GM19025 (cell line): Measurements from ENCODE around the gene PPM1B.
"Not testable (repeated sequence)": the region's sequence is repeated elsewhere in the genome, so short reads cannot be mapped to it uniquely, and the experiment has no call there.

Source experiments
- ATAC-seq: cut with Tn5 transposase; IDR thresholded peaks from one replicate; pipeline ENCODE4 v1.9.1; 2021; ENCODE audit warnings: mild to moderate bottlenecking, low read depth, moderate library complexity; ENCODE audit not compliant: unreplicated experiment

PPM1B gene

GRCh38 chr2:44155666-44156446 is 12.8 kb upstream of the PPM1B start:
- no peak for ATAC-seq

DNA sequence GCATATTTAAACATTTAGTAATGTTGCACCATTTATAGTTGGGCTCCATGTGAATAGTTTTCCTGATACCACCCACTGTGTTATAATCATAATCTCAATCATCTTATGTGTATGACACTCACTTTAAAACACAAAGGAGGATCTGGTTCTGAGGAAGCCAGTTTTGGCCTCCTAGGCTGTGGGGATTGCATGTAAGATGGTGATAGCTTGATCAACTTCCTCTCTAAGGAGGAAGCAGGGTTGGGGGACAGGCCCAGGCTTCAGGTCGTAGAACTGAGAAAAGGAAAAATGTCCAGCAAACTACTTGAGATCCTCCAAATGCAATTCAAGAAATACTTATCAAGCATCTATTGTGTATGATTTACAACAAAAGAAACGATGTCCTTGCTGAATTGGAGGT is 4.9 kb upstream of the PPM1B start:
- ATAC-seq, result no peak

DNA sequence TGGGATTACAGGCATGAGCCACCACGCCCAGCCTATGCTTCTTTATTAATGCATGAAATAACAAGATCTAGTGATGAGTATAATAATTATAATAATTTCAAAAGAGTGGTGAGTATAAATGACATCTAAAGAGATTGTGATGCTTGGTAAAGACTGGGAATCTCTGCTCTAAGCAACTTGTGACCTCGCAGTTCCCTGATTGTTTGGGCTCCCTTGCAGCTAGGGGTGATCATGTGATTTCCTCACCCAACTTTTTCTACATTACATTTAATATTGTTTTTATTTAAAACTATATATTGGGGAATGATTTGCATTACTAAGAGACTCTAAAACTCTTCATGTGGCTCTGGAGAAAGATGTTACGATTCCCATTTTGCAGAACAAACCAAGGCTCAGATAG is 4.1 kb upstream of the PPM1B start:
- no peak for ATAC-seq

GRCh38 chr2:44166096-44166495 is 2.6 kb upstream of the PPM1B start:
- no peak for ATAC-seq

DNA sequence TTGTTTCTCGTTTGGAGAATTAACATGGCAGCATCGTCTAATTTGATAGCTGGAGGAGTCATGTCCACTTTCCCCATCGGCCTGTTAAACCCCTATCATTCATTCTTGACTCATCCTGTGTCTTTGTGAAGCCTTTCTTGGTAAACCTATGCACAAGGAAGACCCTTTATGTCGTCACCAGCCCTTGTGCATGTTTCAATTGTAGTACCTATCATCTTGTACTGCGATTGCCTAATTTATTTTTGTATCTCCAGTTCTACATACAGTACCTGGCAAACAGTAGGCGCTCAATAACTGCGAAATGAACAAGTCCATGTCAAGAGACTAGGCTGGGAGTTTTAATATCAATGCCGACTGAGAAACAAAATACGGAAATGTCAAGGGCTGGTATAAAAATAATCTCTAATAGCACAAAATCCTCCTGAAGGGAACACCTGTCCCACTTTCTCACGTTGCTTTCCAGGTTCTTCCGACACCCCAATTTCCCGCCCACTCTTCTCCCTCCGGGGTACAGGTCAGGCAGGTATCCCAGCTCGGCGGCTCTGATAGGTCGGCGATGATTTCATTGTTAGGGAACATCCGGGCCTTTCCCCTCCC is 1.3 kb upstream of the PPM1B start:
- ATAC-seq, result no peak

DNA sequence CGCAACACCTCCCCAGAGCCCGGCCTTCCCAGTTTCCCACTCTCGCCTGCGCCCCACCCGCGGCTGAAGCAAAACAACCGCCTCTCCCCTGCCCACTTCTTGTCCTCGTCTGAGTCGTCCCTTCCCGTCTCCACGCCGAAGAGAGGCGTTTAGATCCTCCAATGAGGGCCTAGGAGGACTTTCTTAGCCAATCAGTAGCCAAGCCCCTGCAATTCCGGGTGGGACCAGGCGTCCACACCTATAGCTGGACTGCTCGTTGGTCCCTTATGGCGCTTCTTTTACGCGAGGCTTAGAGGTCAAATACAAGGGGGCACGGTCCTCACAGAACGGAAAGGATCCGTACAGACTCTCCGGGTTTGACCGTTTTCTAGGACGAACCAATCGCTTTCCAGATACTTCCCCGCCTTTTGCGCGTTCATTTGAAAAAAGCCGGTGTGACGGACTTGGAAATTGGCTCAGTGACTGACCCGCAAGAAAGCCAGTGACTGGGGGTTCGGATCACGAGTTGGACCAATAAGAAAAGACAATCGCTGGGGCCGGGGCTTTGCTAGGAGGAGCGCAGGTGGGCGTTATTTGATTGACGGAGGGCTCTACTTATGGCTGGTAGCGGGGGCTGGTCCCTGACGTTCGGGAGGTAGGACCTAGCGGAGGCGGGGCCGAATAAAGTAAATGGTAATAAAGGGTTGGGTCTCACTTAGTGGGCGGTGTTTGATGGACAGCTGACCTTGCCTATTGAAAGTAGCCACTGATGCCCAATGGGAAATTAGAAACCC is 581 bp upstream of the PPM1B start:
- peak; percentile 80 for ATAC-seq

GRCh38 chr2:44169155-44169898 is 652 bp downstream of the PPM1B start:
- ATAC-seq, result no peak

DNA sequence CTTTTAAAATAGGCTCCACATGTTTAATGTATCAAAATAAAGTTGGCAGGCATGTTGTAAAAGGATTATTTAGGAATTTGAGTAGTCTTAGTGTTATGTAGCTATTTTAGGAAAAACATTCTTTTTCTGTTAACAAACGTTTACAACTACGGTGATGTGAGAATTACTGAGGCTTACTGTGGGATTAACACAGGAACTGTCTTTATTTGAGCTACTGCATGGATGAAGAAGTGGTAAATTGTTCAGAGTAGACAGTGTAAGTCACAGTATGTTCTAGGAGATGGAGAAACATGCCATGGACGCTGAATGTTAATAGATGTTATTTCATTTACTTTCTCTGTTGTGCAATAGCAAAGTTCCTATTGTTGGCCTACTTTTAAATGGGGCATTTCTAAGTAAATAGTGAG is 1.6 kb downstream of the PPM1B start:
- ATAC-seq, result no peak

GRCh38 chr2:44171018-44171417 is 2.3 kb downstream of the PPM1B start:
- no peak for ATAC-seq

GRCh38 chr2:44171442-44171841 is 2.8 kb downstream of the PPM1B start:
- not testable (repeated sequence) for ATAC-seq

- no peak for ATAC-seq
Observed at GRCh38 chr2:44172576-44172975, 3.9 kb downstream of the PPM1B start.

DNA sequence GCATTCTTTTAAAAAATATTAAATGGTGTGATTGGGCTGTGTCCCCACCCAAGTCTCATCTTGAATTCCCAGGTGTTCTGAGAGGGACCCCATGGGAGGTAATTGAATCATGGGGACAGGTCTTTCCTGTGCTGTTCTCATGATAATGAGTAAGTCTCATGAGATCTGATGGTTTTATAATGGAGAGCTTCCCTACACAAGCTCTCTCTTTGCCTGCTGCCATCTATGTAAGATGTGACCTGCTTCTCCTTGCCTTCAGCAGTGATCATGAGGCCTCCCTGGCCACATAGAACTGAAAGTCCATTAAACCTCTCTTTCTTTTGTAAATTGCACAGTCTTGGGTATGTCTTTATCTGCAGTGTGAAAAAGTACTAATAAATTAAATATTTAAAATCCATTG is 10.3 kb downstream of the PPM1B start:
- ATAC-seq, result no peak

GRCh38 chr2:44181648-44182047 is 13.0 kb downstream of the PPM1B start:
- no peak for ATAC-seq

DNA sequence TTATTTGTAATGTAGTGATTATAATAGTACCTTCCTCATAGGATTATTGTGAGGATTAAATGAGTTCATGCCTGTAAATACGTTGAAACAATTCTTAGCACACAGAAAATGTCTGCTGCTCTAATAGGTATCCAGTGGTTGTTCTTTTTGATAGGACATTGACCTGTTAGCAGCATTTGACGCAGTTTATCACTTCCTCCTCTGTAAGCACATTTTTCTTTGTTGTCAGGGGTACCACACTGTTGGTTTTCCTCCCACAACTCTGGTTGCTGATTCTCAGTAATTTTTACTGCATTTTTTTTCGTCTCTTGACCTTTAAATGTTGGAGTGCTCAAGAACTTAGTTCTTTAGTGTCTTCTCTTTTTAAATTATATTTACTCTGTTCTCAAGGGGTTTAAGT is 15.4 kb downstream of the PPM1B start:
- ATAC-seq, result no peak

DNA sequence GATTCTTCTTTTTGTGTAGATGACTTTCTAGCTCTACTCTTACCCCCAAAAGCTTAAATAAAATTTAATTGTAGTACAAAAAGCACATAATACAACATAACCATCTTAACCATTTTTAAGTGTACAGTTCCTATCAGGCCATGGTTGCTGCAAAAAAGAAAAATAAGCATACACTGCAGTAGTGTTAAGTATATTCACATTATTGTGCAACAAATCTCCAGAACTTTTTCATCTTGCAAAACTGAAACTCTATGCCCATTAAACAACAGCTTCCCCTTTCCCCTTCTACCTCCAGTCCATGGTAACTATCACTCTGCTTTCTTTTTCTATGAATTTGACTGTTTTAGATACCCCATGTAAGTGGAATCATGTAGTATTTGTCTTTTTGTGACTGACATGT is 18.1 kb downstream of the PPM1B start:
- ATAC-seq, result no peak

DNA sequence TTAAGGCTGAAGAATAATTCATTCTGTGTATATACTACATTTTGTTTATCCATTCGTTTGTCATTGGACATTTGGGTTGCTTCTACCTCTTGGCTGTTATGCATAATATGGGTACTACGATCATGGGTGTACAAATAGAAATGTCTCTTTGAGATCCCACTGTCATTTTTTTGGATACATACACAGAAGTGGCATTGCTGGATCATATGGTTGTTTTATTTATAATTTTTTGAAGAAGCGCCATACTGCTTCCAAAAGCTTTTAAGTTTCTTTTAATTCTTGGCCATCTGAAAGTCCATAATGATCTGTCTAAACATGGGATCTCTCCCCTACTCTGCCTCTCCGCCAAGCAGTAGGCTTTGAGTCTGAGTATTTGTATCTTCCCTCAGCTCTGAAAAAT is 18.6 kb downstream of the PPM1B start:
- no peak for ATAC-seq

DNA sequence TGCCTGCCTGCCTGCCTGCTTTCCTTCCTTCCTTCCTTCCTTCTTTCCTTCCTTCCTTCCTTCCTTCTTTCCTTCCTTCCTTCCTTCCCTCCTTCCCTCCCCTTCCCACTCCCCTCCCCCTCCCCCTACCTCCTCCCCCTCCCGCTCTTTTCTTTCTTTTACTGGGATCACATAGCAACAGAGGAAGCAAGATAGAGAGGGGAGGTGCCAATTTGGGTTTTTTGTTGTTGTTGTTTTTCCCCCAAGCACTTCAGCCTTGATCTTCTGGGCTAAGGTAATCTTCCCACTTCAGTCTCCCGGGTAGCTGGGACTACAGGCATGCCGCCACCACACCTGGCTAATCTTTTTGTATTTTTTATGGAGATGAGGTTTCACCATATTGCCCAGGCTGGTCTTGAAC is 20.0 kb downstream of the PPM1B start:
- ATAC-seq, result no peak

GRCh38 chr2:44189104-44189503 is 20.4 kb downstream of the PPM1B start:
- no peak for ATAC-seq

- ATAC-seq, result no peak
Observed at GRCh38 chr2:44190526-44190925, 21.9 kb downstream of the PPM1B start.

GRCh38 chr2:44191739-44192138 is 23.1 kb downstream of the PPM1B start:
- ATAC-seq, result peak; percentile 93

GRCh38 chr2:44192646-44193045 is 24.0 kb downstream of the PPM1B start:
- no peak for ATAC-seq
